Dermis blood vessel endothelial cell (primary cell): Measurements from ENCODE around the gene PHACTR1. TPM values are rescaled to one million over a fixed set of nuclear protein-coding genes. Genes with fewer than 3 reads are reported as not detected.

Source experiments
- DNase-seq: peaks from one replicate; pipeline ENCODE4 v3.0.0; 2010
- total RNA-seq: library from RNA; depleted of rRNA; stranded (reverse); fragments of >200 nt; gene quantifications from 2 replicates; pipeline ENCODE4 v1.2.3, GENCODE V29; 2014

Gene PHACTR1
- total RNA-seq, 1 donor from 2014 or later: 2.4 TPM

DNA sequence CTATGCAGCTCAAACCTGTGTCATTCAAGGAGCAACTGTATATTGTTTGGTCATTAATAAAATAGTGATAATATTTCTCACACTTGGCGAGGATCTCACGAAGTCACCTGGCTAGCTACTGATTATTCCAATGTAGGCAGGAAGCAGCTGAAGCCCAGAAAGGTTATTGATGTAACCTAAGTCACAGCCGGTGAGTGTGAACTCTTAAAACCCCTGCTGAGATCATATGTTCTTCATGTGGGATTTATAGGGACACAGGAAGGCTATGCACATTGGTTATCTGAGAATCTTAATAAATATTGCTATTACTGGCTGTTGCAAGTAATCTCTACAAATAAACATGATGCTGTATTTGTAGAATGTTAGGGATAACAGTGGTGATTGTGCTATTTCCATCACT lies 450.3 kb downstream of the PHACTR1 start:
- DNase-seq: peak; percentile 35

DNA sequence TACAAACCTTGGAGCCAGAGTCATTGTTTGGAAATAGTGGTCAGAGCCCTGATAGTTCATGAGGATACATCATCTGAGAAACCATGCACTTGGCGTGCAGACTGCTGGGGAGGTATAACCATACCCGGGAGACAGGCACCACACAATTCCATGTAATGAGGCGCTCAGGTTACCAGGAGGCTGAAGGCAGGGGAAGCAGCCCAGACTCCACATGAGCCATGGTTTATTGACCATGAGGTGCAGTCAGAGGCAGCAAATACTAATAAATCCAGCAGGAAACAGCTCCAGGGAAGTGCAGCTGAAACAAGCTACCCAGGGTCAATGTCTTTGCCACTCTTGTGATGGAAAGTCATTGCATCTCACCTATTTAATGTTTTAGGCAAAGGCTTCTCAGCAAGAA lies 455.7 kb downstream of the PHACTR1 start:
- no peak for DNase-seq

DNA sequence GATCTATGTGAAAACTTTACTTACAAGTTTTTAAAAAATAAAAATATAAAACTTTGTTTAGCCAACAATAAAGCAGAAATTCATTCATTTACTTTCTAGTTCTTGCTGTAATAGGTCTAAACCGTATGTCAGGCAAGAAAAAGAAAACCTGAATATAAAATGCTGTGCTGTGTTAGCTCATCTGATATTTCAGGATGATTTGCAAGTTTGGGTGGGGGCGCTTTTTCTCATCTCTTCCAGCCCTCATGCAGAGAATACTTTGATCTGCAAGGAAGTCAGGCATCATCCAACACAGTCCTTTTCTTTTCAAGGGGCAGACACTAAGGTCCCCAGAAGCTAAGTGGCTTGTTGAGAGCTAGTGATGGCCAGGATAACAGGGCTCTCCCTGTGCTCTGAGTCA lies 458.5 kb downstream of the PHACTR1 start:
- DNase-seq: no peak

DNA sequence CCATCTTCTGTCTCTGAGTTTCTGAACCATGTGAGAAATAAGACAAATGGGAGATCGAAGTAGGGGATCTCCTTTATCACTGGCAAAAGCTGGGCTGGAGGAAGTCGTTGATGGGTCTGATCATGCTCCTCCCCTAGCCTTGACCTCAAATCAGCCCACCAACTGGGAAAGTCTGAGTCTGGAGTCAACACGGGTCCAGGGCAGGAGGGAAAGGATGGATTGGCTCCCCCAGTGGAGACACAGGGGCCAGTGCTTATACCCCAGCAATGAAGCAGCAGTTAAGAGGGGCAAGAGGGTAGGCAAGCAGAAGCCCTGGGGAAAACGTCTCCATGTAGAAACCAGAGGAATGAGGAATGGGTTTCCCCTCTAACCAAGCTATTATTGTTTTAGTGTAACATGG lies 459.2 kb downstream of the PHACTR1 start:
- no peak for DNase-seq

DNA sequence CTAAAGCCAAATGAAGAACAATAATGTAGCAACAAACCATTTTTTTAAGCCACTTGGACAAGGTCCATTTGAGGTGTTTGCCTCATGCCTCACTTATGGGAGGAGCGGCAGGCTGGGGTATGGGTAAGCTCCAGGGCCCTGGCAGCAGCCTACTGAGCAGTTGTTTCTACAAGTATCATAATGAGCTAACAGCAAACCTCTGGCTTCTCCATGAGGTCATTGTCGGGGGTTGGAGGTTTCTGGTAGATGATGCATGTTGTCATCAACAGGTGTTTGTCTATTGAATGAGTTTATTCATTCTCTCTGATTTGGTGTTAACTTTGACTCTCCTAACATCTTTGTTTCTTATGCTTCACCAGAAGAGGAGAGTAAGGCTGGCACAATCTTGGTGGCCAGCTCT lies 461.1 kb downstream of the PHACTR1 start:
- DNase-seq: peak; percentile 7

DNA sequence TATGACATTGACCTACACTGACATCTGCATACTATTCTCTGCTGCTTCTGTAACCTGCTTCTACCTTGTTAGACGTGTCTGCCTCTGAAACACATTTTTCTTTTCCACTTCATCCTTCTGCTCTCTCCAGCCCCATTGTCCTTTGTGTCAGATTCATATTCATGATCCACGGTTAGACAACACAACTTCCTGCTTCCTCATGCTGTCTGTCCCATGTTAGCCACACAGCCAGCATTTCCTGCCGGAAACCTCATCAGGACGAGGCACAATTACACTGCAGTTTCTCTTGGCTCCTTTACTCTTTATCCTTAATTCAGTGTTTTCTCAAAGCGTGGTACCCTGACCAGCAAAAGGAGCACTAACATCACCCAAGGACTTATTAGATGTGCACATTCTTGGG lies 461.5 kb downstream of the PHACTR1 start:
- peak; percentile 31 for DNase-seq

DNA sequence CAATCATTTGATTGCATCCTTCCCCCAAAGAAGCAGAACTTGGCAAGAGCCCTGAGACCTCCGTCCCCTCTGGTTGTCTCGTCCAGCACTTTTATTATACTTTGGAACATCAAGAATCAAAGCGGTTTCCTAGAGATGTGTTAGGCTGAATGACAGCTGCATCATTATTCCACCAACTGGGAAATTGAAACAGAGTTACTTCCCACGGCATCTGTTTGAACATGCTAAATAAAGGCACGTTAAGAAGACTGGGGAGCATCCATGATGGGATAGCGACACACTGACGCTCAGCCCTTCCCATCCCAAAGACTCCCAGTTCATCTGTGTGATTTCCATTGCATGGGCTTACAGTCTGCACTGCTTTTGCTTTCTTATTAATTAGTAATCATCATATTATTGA lies 464.0 kb downstream of the PHACTR1 start:
- DNase-seq: no peak

DNA sequence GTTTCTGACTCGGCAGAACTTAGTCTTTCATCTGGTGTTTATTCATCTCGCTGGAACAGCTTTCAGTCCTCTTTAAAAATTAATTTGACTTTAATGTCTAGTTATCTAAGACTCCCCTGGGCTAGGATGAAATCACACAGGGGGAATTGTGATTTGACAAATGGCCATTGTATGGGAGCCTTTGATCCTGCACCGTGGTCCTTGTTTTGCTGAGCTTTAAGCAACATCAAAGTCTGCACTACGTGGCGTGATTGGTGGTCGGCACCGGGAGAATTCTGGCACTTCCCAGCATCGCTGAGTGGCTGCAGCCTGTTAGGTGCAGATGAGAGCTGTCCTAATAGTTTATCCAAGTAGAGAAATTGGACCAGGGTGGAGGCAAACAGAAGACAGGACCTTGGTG lies 464.8 kb downstream of the PHACTR1 start:
- no peak for DNase-seq

DNA sequence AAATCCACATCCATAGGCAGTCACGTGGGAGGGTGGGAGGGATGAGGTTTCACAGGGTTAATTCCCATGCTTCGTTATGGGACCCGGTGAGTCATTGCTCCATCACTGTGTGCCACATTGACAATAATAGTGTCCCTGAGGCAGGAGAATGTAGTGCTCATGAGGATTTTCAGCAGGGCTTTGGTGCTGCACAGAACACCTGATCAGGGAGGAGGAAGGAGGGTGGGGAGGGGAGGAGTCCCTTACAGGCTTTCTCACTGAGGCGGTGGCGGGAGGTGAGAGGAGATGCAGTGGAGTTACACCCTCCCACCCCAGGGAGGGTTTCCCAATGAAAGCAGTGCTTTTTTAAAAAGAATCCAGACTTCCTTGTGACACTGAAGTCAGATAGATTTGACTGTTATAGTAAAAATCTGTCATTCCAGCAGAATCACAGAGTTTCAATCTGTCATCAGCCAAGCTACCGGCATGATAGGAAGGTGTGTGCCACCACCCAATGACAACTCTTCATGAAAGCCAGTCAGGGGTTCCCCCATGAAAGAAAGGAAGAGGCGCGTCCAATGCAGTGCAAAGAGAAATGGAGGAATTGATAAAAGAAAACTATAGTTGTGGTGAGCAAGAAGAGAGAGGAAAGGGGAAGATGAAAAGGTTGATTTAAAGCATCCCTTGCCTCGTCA lies 467.0 kb downstream of the PHACTR1 start:
- no peak for DNase-seq

DNA sequence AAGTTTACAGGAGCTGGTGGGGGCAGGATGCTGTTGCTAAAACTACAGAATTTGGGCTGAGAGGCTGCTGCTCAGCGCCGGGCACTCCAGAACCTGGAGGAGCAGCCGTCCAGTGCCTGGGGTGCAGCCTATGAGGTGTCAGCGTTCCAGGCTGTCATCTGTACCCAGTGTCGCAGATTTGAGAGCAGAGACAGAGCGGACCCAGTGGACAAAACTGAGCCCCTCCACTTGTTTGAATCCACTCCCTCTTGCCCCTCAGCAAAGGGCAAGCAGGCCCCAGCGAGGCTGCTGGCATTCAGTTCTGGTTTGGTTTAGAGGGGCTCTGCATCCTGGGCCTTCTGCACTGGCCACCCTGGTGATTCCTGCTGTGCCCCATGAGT lies 467.5 kb downstream of the PHACTR1 start:
- no peak for DNase-seq

DNA sequence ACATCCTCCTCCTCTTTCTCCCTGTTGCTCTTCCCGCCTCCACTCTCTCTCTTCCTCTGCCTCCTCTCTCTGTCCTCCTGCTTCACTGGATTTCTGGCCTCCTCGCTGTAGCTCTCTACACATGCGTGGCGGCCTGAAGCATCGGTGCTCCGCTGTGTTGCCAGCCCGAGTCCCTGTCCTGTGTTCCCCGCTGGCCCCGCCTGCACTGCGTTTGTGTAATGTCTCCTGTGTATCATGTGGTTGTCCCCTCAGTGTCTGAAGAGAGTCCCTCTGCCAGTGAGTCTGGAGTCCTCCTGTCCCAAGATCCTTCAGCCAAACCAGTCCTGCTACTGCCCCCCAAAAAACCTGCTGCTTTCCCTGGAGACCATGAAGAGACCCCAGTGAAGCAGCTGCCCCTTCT lies 468.0 kb downstream of the PHACTR1 start:
- DNase-seq: no peak

DNA sequence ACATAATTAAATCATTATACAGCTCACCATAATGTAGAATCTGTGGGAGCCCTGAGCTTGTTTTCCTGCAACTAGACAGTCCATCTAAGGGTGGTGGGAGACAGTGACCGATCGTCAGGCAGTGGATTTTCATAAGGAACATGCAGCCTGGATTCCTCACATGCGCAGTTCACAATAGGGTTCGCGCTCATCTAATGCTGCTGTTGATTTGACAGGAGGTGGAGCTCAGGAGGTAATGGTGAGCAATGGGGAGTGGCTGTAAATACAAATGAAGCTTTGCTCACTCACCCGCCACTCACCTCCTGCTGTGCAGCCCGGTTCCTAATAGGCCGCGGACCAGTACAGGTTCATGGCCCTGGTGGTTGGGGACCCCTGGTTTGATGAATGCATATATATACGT lies 470.3 kb downstream of the PHACTR1 start:
- DNase-seq: no peak

DNA sequence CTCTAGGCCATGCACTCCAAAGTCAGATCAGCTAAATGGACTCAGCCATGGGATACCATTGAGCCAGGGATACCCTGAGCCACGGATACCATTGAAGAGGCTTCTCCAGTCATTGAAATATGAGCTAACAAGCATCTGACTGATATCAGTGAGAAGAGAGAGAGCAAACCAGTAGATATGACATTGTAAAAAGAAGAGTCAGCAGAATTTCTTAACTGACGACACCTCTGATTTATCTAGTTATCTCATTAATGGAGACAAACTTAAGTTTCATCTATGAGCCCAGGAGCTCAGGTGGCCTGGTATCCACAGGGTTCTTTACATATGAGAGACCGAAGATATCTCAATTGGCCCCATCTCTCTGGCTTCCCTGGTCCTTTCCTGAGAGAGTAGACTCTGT lies 471.1 kb downstream of the PHACTR1 start:
- DNase-seq: no peak

DNA sequence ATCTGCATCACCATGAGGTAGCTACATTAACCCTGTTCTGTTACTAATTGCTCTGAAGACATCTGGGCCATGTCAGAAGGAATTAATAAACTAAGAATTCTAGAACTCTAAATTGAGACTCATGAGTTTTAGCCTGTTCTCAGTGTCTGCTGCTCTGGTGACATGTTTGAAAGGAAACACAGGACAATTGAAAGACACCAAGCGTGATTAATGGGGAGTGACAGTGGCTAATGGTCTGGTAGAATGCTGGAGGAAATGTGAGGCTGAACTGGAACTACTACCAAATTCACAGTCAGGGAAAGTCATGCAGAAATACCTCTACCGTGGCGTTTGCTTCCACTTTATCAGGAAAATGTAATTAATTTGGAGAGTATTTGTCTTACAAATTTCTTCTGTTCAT lies 471.7 kb downstream of the PHACTR1 start:
- DNase-seq: no peak

DNA sequence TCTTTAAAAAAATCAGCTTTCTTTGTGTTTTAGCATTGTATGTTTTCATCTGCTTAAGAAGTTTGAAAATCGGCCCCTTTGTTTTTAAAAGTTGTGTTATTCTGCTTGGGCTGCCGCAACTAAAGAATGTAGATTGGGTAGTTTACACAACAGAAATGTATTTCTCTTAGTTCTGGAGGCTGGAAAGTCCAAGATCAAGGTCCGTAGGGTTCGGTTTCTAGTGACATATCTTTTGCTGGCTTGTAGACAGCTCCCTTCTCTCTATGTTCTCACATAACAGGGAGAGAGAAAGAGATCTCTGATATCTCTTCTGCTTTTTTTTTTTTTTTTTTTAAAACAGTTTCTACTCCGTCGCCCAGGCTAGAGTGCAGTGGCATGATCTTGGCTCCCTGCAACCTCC lies 473.1 kb downstream of the PHACTR1 start:
- no peak for DNase-seq

DNA sequence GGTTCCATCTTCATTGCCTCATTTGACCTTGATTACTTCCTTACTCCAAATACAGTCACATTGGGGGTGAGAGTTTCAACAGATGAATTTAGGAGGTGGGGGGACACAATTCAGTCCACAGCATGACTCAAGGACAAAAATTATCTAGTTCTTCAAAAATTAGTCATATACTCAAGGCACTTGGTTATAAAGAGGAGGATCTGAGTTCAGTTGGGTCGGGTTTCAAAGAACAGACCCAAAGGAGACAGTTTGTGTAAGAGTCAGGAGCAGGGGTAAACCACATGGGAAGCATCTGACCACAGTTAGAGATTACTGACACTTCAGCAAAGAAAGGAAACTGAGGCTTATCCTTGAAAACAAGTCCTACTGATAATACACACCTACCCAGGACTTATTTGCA lies 473.8 kb downstream of the PHACTR1 start:
- DNase-seq: no peak

DNA sequence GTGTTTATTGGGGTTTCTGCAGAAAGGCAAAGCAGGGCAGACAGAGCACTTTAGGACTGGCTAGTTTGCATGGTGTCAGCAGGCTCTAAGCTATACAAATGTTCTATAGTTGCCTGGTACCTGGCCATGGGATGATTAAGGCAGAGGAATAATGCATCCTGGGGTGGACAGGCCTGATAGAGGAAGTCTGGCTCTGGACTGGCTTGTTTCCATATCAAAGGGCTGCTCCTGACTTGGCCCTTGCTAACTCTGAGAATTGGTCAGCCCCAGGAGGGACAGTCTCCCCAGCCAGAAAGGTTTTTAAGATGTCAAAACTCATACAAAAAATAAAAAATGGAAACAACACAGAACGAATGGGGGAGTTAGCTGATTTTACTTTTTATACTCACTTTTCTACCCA lies 474.9 kb downstream of the PHACTR1 start:
- no peak for DNase-seq

DNA sequence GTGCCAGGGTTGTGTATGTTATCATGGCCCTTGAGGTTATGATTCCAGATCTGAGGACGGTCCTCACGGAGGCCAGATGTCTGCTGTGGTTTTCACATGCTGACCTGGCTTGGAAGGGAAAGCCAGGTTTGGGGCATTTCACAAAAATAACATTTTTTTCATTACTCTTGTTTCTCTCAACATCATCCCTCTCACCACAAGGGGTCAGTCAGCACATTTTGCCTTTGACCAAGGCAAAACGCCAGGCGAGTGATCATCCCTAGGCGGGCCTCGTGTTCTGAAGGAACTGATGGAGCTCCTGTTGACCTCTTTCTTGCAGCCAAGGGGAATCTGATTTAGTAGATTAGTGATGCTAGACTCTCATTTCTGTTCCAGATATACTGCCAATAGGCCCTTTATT lies 478.3 kb downstream of the PHACTR1 start:
- peak; percentile 82 for DNase-seq

DNA sequence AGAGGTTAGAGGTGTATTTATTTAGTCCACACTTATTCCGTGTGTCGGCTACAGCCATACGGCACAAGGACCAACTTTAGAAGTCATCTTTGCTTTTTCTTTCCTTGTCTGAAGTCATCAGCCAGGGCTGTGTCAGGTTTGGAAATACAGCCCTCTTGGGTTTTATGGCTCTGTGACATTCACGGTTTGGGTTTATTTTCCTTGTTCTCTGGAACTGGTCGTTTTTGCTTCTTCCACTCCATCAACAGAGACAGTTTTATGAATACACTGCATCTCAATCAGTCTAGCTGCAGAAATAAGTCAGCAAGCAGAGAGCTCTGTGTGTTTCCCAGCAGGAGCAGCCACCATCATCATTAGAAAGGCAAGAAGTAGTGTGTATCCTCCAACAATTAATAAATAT lies 479.2 kb downstream of the PHACTR1 start:
- DNase-seq: no peak

DNA sequence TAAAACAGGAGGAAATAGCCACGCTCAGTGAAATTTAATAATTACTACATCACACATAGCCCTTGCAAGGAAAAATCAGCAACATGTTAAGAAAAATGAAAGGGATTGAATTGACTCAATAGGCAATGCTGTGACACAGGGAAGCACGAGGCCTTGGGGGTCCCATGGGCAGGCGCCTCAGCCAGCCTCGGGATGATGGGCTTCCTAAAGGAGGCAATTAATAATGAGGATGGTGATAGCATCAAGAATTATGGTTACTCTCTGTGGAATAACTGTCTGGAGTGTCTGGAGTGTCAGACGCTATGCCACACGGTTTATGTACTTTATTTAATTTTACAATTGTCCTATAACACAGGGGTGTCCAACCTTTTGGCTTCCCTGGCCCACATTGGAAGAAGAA lies 481.6 kb downstream of the PHACTR1 start:
- DNase-seq: no peak

DNA sequence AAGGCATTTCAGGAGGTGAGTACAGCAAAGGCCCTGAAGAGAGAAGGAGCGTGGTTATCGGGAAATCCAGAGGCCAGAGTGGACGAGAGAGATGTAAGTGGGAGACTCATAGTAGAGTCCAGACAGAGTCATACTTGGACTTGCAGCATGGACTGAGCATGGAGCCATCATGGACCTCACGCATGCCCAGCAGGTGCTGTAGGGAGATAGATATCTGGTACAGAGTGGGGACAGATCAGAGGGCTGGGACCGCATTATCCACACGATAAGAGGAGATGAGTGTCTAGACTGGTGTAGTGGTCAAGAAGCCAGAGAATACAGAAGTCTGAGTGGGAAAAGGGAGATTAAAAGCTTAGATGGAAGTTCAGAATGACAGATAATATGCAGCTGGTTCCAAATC lies 484.8 kb downstream of the PHACTR1 start:
- DNase-seq: no peak

DNA sequence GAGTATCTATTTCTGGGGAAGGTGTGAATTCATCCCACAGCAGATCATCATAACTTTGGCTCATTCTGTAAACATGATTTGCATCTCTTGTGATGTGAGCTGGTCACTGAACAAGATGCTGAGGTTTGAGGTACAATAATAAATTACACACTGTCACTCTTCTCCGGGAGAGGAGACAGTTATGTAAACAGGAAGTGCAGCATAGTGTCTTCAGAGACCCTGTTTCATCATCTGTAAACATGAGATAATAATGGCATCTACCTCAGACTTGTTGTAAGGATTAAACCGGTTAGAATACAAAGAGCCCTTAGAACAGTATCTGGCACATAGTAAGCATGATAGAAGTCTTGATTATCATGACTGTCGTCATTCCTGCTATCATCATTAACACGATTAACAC lies 486.6 kb downstream of the PHACTR1 start:
- no peak for DNase-seq

DNA sequence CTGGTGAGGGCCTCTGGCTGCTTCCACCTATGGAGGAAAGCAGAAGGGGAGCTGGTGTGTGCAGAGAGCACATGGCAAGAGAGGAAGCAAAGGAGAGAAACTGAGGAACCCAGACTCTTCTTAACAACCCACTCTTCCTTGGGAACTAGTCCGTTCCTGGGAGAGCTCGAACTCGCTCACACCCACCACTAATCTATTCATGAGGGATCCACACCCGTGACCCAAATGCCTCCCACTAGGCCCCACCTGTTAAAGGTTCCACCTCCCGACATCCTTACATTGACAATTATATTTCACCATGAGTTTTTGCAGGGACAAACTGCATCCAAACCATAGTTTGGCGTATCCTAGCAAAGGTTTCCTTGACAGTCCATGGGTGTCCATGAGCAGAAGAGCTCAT lies 488.5 kb downstream of the PHACTR1 start:
- no peak for DNase-seq

DNA sequence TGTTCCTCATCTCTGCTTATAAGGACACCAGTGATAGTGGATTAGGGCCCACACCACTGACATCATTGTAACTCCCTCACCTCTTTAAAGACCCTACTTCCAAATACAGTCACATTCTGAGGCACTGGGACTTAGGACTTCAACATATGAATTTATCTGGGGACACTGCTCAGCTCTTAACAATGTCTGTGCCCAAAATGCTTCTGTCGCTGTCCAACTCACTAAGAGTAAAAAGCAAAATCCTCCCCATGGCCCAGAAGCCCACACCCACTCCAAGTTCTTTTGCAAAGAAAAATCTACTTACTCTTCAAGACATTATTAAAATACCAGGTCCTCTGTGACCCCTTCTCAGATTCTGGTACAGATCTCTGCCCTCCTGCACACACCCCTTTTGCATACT lies 495.5 kb downstream of the PHACTR1 start:
- no peak for DNase-seq

DNA sequence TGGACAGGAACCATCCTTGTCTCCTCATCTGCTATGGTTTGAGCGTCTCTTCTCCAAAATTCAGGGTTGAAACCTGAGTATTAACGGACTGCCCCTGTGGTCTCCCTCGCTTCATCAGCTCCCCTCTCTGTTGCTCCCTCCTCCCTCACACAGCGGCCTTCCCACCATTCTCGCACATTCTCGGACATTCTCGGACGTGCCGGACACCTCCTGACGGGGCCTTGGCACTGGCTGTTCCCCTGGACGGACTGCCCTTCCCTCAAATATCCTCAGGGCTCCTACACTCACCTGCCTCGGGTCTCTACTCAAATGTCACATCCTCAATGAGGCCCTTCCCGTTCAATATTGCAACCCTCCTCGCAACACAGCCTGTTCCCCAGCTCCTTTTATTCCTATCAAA lies 496.0 kb downstream of the PHACTR1 start:
- DNase-seq: no peak

DNA sequence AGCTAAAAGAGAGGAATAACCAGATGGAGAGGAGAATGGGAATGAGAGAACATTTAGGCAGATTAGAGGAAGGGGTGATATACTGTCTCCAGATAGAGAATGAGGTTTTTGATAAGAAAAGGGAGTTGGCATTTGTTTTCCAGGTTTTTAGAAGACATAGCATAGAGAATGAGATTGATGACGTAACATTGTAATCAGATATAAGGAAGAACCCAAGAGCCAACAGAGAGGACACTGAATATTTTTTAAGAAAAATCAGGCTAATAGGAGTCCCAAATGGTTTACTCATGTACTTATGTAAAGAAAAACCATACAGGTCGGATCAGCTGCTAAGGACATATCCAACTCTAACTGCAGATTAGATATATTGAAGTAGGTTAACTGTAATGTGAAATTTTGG lies 498.8 kb downstream of the PHACTR1 start:
- DNase-seq: no peak
